Stomach (tissue), 9 donors: Measurements from ENCODE around the gene CRACR2A. TPM values are rescaled to one million over a fixed set of nuclear protein-coding genes. Genes with fewer than 3 reads are reported as not detected.
A peak's percentile ranks its signal among the peaks of the same experiment; 100 is the strongest.

ENCODE experiments used
- DNase-seq, 2 donors: peaks; one replicate each; pipeline versions ENCODE4 v3.0.0 to v3.0.0-alpha.2; 2013 to 2019
- H3K27ac ChIP-seq, 5 donors: fragments of 200-600 bp in 4 of 5; sonication (generic) in 4 of 5; one replicate each; pipeline ENCODE4 v1.5.1; 2013 to 2019; ENCODE audit warnings: mild to moderate bottlenecking in 1 of 5, moderate library complexity in 1 of 5
- H3K27me3 ChIP-seq, 3 donors: fragments of 200-600 bp; sonication (generic); one replicate each; pipeline ENCODE4 v1.5.1; 2017 to 2019; ENCODE audit warnings: mixed run types in 1 of 3
- H3K36me3 ChIP-seq, 4 donors: fragments of 200-600 bp; sonication (generic); 1 replicate in 3 of 4; 2 replicates in 1 of 4; pipeline ENCODE4 v1.5.1; 2016 to 2019
- H3K4me1 ChIP-seq, 4 donors: fragments of 200-600 bp; sonication (generic); one replicate each; pipeline ENCODE4 v1.5.1; 2016 to 2019
- H3K4me3 ChIP-seq, 4 donors: fragments of 200-600 bp; sonication (generic) in 3 of 4; one replicate each; pipeline ENCODE4 v1.5.1; 2016 to 2019; ENCODE audit warnings: mild to moderate bottlenecking in 1 of 4
- H3K9me3 ChIP-seq, 4 donors: fragments of 200-600 bp; sonication (generic); one replicate each; pipeline ENCODE4 v1.5.1; 2016 to 2019
- EP300 ChIP-seq: sonication (generic); formaldehyde crosslinking; IDR thresholded peaks from one replicate; pipeline ENCODE4 v1.6.1; 2017; ENCODE audit warnings: antibody characterized with exemption
- POLR2A ChIP-seq, 4 donors: fragments of 450-650 bp; IDR thresholded peaks; one replicate each; pipeline ENCODE4 v1.6.1; 2016; ENCODE audit warnings: antibody characterized with exemption in 4 of 4, control low read depth in 2 of 4, mild to moderate bottlenecking in 1 of 4, moderate library complexity in 1 of 4
- POLR2AphosphoS5 ChIP-seq, 3 donors: sonication (generic); formaldehyde crosslinking; IDR thresholded peaks; one replicate each; pipeline ENCODE4 v1.6.1; 2016; ENCODE audit warnings: antibody characterized with exemption in 3 of 3
- WGBS, 5 donors: extraction: QIAGEN DNeasy Blood & Tissue Kit in 3 of 5; methylation state at CpG; one replicate each; pipeline versions ENCODE4 v1.1.5 to v1.1.7; 2013 to 2018; 5-methylcytosine and 5-hydroxymethylcytosine counted together
- intact Hi-C: fragments of 100-400 bp; cut with DNase I; formaldehyde crosslinking; loops from one replicate; pipeline ENCODE4 v1.15.1; 2023; ENCODE audit warnings: low total_unique reads
- polyA plus RNA-seq, 3 donors: library from polyadenylated mRNA; stranded (reverse); fragments of 200-250 nt; gene quantifications; one replicate each; pipeline ENCODE4 v1.2.3, GENCODE V29; 2013
- total RNA-seq, 5 donors: library from RNA; depleted of rRNA; stranded (reverse); fragments of >200 nt; gene quantifications; one replicate each; pipeline versions ENCODE4 v1.1.0 to v1.2.3, GENCODE V29; 2014 to 2016
- TF ChIP-seq, protein P1 (sequence below), 7 experiments: fragments of 450-650 bp in 4 of 7; fragments of 200-600 bp in 3 of 7; sonication (generic) in 3 of 7; IDR thresholded peaks; one replicate each; pipeline ENCODE4 v1.5.1; 2016 to 2019; ENCODE audit warnings: antibody characterized with exemption in 7 of 7, control low read depth in 2 of 7, mild to moderate bottlenecking in 1 of 7
- donor health status: healthy with polysubstance abuse.
- donor health status: Bipolar disorder and iron deficiency.
- donor health status: healthy.

CRACR2A gene
- total and polyA plus RNA-seq, 8 donors: 0.15 to 66.6 (median 3.1) TPM

- TF ChIP-seq POLR2AphosphoS5 (IDR thresholded peaks at IDR 0.05) (no peak), POLR2A (IDR thresholded peaks at IDR 0.05) (no peak), EP300 (no peak)
- TF ChIP-seq, protein P1, sequence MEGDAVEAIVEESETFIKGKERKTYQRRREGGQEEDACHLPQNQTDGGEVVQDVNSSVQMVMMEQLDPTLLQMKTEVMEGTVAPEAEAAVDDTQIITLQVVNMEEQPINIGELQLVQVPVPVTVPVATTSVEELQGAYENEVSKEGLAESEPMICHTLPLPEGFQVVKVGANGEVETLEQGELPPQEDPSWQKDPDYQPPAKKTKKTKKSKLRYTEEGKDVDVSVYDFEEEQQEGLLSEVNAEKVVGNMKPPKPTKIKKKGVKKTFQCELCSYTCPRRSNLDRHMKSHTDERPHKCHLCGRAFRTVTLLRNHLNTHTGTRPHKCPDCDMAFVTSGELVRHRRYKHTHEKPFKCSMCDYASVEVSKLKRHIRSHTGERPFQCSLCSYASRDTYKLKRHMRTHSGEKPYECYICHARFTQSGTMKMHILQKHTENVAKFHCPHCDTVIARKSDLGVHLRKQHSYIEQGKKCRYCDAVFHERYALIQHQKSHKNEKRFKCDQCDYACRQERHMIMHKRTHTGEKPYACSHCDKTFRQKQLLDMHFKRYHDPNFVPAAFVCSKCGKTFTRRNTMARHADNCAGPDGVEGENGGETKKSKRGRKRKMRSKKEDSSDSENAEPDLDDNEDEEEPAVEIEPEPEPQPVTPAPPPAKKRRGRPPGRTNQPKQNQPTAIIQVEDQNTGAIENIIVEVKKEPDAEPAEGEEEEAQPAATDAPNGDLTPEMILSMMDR (IDR thresholded peaks at IDR 0.05): no peak
- no peaks in the 10 kb centered on the region for H3K9me3 ChIP-seq
- H3K27me3 ChIP-seq: no peaks in the 10 kb centered on the region
- peaks cover 0 to 31% (median 12%) of the 10 kb centered on the region in 4 donors for H3K36me3 ChIP-seq
- DNase-seq: no peak
- 68 to 83% (median 74%) methylated on average over 4 of the region's 4 CpGs for WGBS, 5 donors
- no peak overlapping the region for H3K4me3 ChIP-seq
- H3K27ac ChIP-seq: no peak overlapping the region
- intact Hi-C loops: no loop called here
- no peaks in the 10 kb centered on the region for H3K4me1 ChIP-seq
Observed at GRCh38 chr12:3667485-3667884, 85.4 kb downstream of the CRACR2A start.

- Histone ChIP-seq H3K27me3 (no peaks in the 10 kb centered on the region), H3K4me1 (no peaks in the 10 kb centered on the region), H3K36me3 (peaks cover 0 to 24% (median 8%) of the 10 kb centered on the region in 4 donors), H3K9me3 (no peaks in the 10 kb centered on the region), H3K4me3 (no peak overlapping the region), H3K27ac (no peak overlapping the region)
- 90 to 95% (median 93%) methylated on average over 7 of the region's 7 CpGs for WGBS, 5 donors
- TF ChIP-seq POLR2A (IDR thresholded peaks at IDR 0.05): no peak
- TF ChIP-seq EP300: no peak
- TF ChIP-seq, protein P1 (IDR thresholded peaks at IDR 0.05): no peak
- no peak for TF ChIP-seq POLR2AphosphoS5 (IDR thresholded peaks at IDR 0.05)
- intact Hi-C loops: no loop called here
- DNase-seq: no peak
Observed at GRCh38 chr12:3666441-3666840, 86.5 kb downstream of the CRACR2A start.

DNA sequence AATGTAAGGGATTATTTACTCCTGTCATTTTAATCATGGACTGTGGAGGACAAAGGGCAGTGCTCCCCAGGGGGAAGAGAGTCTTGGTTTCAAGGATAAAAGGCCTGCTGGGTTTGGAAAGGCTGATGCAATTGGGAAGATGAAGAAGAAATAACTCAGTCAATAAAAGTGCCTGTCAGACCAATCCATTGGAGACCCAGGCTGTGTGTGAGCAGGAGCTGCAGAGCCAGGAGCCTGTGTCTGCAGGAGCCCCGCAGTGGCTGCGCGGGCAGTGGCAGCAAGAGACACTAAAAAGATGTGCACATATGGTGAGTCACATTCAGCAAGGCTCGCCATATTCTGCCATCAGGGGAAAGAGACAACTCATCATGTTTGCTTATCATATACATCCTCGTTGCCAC lies 90.4 kb downstream of the CRACR2A start:
- Histone ChIP-seq H3K36me3 (peaks cover 0 to 16% (median 5%) of the 10 kb centered on the region in 4 donors), H3K27me3 (no peaks in the 10 kb centered on the region), H3K4me3 (no peak overlapping the region), H3K27ac (no peak overlapping the region), H3K4me1 (no peaks in the 10 kb centered on the region), H3K9me3 (no peaks in the 10 kb centered on the region)
- no peak for DNase-seq
- 88 to 96% (median 93%) methylated on average over 5 of the region's 5 CpGs for WGBS, 5 donors
- intact Hi-C loops: no loop called here
- TF ChIP-seq POLR2A (IDR thresholded peaks at IDR 0.05) (no peak), POLR2AphosphoS5 (IDR thresholded peaks at IDR 0.05) (no peak)
- TF ChIP-seq, protein P1 (IDR thresholded peaks at IDR 0.05): no peak

GRCh38 chr12:3661028-3661427 lies 91.9 kb downstream of the CRACR2A start:
- intact Hi-C loops: no loop called here
- DNase-seq: peak in 1 of 2 donors; percentile 70
- H3K36me3 ChIP-seq: peaks cover 0 to 20% (median 11%) of the 10 kb centered on the region in 4 donors
- no peaks in the 10 kb centered on the region for H3K27me3 ChIP-seq
- H3K4me3 ChIP-seq: no peak overlapping the region
- 42 to 88% (median 53%) methylated on average over 1 of the region's 1 CpG for WGBS, 5 donors
- H3K27ac ChIP-seq: no peak overlapping the region
- no peaks in the 10 kb centered on the region for H3K9me3 ChIP-seq
- TF ChIP-seq EP300: no peak
- no peak for TF ChIP-seq POLR2A (IDR thresholded peaks at IDR 0.05)
- no peak for TF ChIP-seq POLR2AphosphoS5 (IDR thresholded peaks at IDR 0.05)
- TF ChIP-seq, protein P1 (IDR thresholded peaks at IDR 0.05): no peak
- H3K4me1 ChIP-seq: no peaks in the 10 kb centered on the region
